ENCODE results near the gene FBXO8. TPM values are rescaled to one million over a fixed set of nuclear protein-coding genes. Genes with fewer than 3 reads are reported as not detected.

Gene FBXO8, protein sequence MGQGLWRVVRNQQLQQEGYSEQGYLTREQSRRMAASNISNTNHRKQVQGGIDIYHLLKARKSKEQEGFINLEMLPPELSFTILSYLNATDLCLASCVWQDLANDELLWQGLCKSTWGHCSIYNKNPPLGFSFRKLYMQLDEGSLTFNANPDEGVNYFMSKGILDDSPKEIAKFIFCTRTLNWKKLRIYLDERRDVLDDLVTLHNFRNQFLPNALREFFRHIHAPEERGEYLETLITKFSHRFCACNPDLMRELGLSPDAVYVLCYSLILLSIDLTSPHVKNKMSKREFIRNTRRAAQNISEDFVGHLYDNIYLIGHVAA
- 8.3 to 12.0 TPM (median 9.0 TPM) in 5 replicates for total RNA-seq (2022; extraction: Qiagen RNA extraction; ENCODE audit: low read depth)

DNA sequence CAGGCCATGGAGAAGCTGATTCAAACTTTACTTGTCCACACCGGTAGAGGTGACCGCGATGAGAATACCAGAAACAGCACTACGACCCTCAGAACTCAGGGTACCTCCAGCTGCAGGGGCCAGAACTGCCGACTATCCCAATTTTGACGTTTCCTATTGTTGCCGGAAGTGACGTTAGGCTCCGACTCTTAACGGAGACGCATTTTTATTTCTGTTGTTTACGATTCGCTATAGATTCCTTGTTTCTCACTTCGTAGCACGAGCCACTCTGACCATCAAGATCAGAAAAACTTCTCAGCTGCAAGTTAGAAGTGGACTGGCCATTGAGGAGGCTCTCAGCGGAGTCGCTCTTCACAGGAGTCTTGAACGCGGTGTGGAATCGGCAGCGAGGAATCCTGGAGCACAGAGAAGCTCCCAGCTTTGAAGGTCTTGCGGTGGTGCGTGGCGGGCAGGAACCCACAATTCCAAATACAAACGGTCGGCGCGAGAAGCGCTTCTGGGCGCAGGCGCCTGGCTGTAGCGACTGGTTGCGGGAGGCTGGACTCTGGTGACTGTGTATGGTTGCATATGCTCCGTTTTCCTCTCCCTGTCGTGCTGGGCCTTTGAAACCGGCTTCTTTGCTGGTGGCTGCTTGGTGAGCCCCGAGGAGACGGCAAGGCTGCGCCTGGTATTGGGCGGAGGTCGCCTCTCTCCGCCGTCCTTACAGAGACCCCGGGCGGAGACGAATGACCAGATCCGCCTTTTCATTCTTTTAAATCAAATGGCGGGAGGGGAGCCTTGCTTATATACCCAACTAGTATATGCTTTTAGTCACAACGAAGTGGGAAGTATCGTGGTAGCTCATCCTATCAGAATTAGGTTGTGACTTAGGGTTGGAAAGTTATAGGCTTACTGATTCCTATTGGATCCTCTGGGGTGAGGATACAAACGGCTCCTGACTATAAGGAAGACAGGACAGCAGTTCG lies at the start of gene FBXO8, which contains the start of gene CEP44:
TSS of gene FBXO8 (minus strand) at position 161 of the 965 bp plus-strand sequence. CDS start 20,575 bp downstream, outside the sequence.
TSS of gene CEP44 (plus strand) at position 405 of the 965 bp plus-strand sequence. CDS start 15,211 bp downstream, outside the sequence.

Other genes starting within 250 kb of the FBXO8 start
- gene CEP44, start 244 bp upstream of the FBXO8 start, total RNA-seq (2022; extraction: Qiagen RNA extraction; ENCODE audit: low read depth): 2.8 to 7.0 TPM (median 5.8 TPM) in 5 replicates
- 43.8 to 58.1 TPM (median 51.3 TPM) in 5 replicates for gene HPGD, start 238.8 kb upstream of the FBXO8 start, total RNA-seq (2022; extraction: Qiagen RNA extraction; ENCODE audit: low read depth)

Data from A549 treated with RU486 at 1 μM for 4 hours (cell line).